A549 treated with Hydrocortisone at 1 μM for 4 hours (cell line): ENCODE data around the gene MPHOSPH9. TPM values are rescaled to one million over a fixed set of nuclear protein-coding genes. Genes with fewer than 3 reads are reported as not detected.

ENCODE experiments used
- total RNA-seq: library from RNA; stranded (reverse); fragments of 200-300 nt; extraction: Qiagen RNA extraction; gene quantifications from 5 replicates; pipeline ENCODE4 v1.2.3, GENCODE V29; 2022

Gene MPHOSPH9, protein sequence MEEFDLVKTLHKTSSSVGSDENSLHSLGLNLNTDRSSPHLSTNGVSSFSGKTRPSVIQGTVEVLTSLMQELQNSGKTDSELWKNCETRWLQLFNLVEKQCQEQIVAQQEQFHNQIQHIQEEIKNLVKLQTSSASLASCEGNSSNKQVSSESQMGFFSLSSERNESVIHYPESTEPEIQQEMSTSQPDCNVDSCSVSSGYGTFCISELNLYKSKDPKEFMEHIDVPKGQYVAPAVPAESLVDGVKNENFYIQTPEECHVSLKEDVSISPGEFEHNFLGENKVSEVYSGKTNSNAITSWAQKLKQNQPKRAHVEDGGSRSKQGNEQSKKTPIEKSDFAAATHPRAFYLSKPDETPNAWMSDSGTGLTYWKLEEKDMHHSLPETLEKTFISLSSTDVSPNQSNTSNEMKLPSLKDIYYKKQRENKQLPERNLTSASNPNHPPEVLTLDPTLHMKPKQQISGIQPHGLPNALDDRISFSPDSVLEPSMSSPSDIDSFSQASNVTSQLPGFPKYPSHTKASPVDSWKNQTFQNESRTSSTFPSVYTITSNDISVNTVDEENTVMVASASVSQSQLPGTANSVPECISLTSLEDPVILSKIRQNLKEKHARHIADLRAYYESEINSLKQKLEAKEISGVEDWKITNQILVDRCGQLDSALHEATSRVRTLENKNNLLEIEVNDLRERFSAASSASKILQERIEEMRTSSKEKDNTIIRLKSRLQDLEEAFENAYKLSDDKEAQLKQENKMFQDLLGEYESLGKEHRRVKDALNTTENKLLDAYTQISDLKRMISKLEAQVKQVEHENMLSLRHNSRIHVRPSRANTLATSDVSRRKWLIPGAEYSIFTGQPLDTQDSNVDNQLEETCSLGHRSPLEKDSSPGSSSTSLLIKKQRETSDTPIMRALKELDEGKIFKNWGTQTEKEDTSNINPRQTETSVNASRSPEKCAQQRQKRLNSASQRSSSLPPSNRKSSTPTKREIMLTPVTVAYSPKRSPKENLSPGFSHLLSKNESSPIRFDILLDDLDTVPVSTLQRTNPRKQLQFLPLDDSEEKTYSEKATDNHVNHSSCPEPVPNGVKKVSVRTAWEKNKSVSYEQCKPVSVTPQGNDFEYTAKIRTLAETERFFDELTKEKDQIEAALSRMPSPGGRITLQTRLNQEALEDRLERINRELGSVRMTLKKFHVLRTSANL
- 17.2 to 28.3 TPM (median 19.9 TPM) in 5 replicates for total RNA-seq

DNA sequence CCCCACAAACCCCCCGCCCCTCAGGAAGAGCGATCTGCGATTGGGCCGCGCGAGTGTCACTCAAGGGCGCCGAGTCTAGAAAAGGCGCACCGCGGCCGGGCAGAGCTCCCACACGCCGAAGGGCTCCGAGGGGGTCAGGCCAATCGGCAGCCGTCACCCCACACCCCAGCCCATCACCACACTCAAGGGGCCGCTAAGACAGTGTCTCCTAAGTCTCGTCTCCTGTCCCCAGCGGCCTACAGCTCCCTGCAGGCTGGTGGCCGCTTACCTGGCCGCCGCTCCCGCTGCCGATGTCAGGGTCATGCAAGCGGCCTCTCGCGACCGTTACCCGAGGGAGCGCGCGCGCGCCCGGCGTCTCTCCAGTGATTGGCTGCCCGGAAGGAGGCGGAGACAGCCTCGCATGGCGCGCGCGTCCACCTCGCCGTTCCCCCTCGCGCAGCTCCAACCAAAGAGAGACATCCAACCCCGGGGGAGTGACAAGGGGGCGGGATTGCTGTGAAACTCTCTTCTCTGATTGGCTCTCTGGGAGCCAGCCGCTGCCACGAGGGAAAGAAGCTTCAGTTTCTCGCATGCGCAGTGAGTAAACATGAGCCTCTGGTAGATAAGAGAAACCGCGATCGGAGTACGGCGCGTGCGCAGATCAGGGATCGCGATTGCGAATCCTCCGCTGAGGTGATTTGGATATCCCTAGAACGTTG is at the start of gene MPHOSPH9, which contains the start of gene MTRFR:
MPHOSPH9 (minus strand) TSS at position 335 of the 698 bp plus-strand sequence. CDS start 2,777 bp downstream, outside the sequence.
MTRFR (plus strand) TSS at position 630 of the 698 bp plus-strand sequence. CDS start 20,239 bp downstream, outside the sequence.

DNA sequence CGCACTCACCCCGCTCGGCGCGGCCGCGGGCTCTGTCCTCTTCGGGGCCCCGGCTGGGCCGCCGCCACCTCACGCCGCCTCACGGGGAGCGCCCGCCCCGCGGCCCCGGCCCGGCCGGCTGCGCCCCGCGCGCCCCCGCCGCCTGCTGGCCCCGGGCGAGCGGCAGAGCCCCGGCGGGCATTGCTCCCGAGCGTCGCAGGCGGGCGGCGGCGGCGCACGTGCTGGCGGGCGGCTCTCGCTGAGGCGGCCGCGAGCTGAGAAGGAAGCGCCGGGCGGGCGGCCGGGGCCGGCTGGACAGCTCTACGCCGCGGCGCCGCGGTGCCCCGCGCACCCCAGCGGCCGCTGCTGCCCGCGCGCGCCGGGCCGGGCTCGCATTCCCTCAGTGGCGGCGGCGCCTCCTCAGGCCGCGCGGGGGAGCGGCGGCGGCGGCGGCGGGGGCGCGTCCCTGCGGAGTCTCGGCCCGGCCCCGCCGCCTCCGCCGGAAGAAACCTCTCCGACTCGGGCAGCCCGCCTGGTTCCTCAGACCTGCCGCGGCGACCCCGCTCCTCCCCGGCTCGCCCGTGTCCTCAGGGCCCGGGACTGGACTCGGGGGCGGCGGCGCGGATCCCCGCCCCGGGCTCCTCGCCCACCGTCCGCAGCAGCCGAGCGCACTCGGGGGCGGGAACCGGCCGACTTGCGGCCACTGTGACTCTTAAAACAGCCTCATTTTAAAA is 82.0 kb downstream of the MPHOSPH9 start, which contains the start of gene PITPNM2:
PITPNM2 (minus strand) TSS at position 347 of the 713 bp plus-strand sequence. CDS start 116,500 bp downstream, outside the sequence.

Other genes with a start within 250 kb of the MPHOSPH9 start
- 16.2 to 21.8 TPM (median 19.0 TPM) in 5 replicates for gene PITPNM2, start 82.1 kb downstream of the MPHOSPH9 start, total RNA-seq
- gene MTRFR, start 295 bp upstream of the MPHOSPH9 start, total RNA-seq = 12.9 to 19.9 TPM (median 15.8 TPM) in 5 replicates
- 125 to 179 TPM (median 161 TPM) in 5 replicates for gene CDK2AP1, start 38.7 kb upstream of the MPHOSPH9 start, total RNA-seq
- gene SBNO1, start 131.7 kb upstream of the MPHOSPH9 start, total RNA-seq = 15.9 to 29.3 TPM (median 22.6 TPM) in 5 replicates
- 49.9 to 60.5 TPM (median 53.9 TPM) in 5 replicates for gene KMT5A, start 151.0 kb upstream of the MPHOSPH9 start, total RNA-seq
- 1.4 to 1.6 TPM (median 1.5 TPM) in 5 replicates for gene RILPL2, start 203.5 kb upstream of the MPHOSPH9 start, total RNA-seq
- gene SNRNP35, start 225.0 kb upstream of the MPHOSPH9 start, total RNA-seq = 17.8 to 20.3 TPM (median 18.6 TPM) in 5 replicates